GM21825 (cell line): Measurements from ENCODE around the gene LRRN3.
A peak's percentile ranks its signal among the peaks of the same experiment; 100 is the strongest.

Experiments used
- ATAC-seq: cut with Tn5 transposase; IDR thresholded peaks from one replicate; pipeline ENCODE4 v1.9.1; 2021; ENCODE audit warnings: mild to moderate bottlenecking, moderate library complexity; ENCODE audit not compliant: unreplicated experiment

Gene LRRN3

GRCh38 chr7:111076205-111076604, 14.7 kb upstream of the LRRN3 start:
- no peak for ATAC-seq

GRCh38 chr7:111077001-111077400, 13.9 kb upstream of the LRRN3 start:
- ATAC-seq: no peak

- no peak for ATAC-seq
Measured at GRCh38 chr7:111080495-111081105, 10.3 kb upstream of the LRRN3 start.

- ATAC-seq: no peak
Measured at GRCh38 chr7:111081546-111082267, 9.2 kb upstream of the LRRN3 start.

- no peak for ATAC-seq
Measured at GRCh38 chr7:111082351-111082750, 8.6 kb upstream of the LRRN3 start.

- ATAC-seq: peak; percentile 98
Measured at GRCh38 chr7:111083413-111083812, 7.5 kb upstream of the LRRN3 start.

- no peak for ATAC-seq
Measured at GRCh38 chr7:111085356-111085755, 5.6 kb upstream of the LRRN3 start.

GRCh38 chr7:111086532-111086931, 4.4 kb upstream of the LRRN3 start:
- ATAC-seq: no peak

GRCh38 chr7:111088328-111088727, 2.6 kb upstream of the LRRN3 start:
- no peak for ATAC-seq

GRCh38 chr7:111089822-111090426, 1.0 kb upstream of the LRRN3 start:
- peak; percentile 46 for ATAC-seq

- no peak for ATAC-seq
Measured at GRCh38 chr7:111091593-111092358, 849 bp downstream of the LRRN3 start.

GRCh38 chr7:111092406-111093236, 1.7 kb downstream of the LRRN3 start:
- peak; percentile 46 for ATAC-seq

- no peak for ATAC-seq
Measured at GRCh38 chr7:111093496-111093895, 2.6 kb downstream of the LRRN3 start.

GRCh38 chr7:111094419-111094818, 3.5 kb downstream of the LRRN3 start:
- no peak for ATAC-seq

GRCh38 chr7:111096997-111097396, 6.1 kb downstream of the LRRN3 start:
- no peak for ATAC-seq

GRCh38 chr7:111098011-111098925, 7.3 kb downstream of the LRRN3 start:
- ATAC-seq: peak; percentile 91

- no peak for ATAC-seq
Measured at GRCh38 chr7:111098926-111099250, 8.0 kb downstream of the LRRN3 start.

GRCh38 chr7:111101856-111102646, 11.1 kb downstream of the LRRN3 start:
- no peak for ATAC-seq

- ATAC-seq: no peak
Measured at GRCh38 chr7:111103136-111103535, 12.2 kb downstream of the LRRN3 start.
